GM19397 (cell line): ENCODE data around the gene ERC2.

Experiments
- ATAC-seq: cut with Tn5 transposase; IDR thresholded peaks from one replicate; pipeline ENCODE4 v1.9.1; 2021; ENCODE audit warnings: mild to moderate bottlenecking, moderate library complexity; ENCODE audit not compliant: unreplicated experiment

ERC2 gene

GRCh38 chr3:55779543-55779942, 688.7 kb downstream of the ERC2 start:
- ATAC-seq = no peak

GRCh38 chr3:55775366-55776154, 692.7 kb downstream of the ERC2 start:
- no peak for ATAC-seq

- ATAC-seq = no peak
These were observed 693.4 kb downstream of the ERC2 start for GRCh38 chr3:55774856-55775255.

- ATAC-seq = no peak
These were observed 696.8 kb downstream of the ERC2 start for GRCh38 chr3:55771503-55771902.

- ATAC-seq = no peak
These were observed 698.2 kb downstream of the ERC2 start for GRCh38 chr3:55770077-55770476.

- ATAC-seq = no peak
These were observed 701.5 kb downstream of the ERC2 start for GRCh38 chr3:55766753-55767152.

- ATAC-seq = no peak
These were observed 702.2 kb downstream of the ERC2 start for GRCh38 chr3:55765906-55766701.

GRCh38 chr3:55765398-55765797, 702.9 kb downstream of the ERC2 start:
- ATAC-seq = no peak

GRCh38 chr3:55756976-55757375, 711.3 kb downstream of the ERC2 start:
- ATAC-seq = no peak

- no peak for ATAC-seq
These were observed 712.6 kb downstream of the ERC2 start for GRCh38 chr3:55755516-55756205.

- no peak for ATAC-seq
These were observed 715.4 kb downstream of the ERC2 start for GRCh38 chr3:55752911-55753310.

- ATAC-seq = no peak
These were observed 716.5 kb downstream of the ERC2 start for GRCh38 chr3:55751730-55752129.

GRCh38 chr3:55750525-55750924, 717.7 kb downstream of the ERC2 start:
- ATAC-seq = no peak

GRCh38 chr3:55749036-55749435, 719.2 kb downstream of the ERC2 start:
- no peak for ATAC-seq

GRCh38 chr3:55746808-55747413, 721.4 kb downstream of the ERC2 start:
- ATAC-seq = no peak

- no peak for ATAC-seq
These were observed 725.5 kb downstream of the ERC2 start for GRCh38 chr3:55742832-55743136.

GRCh38 chr3:55742022-55742831, 726.0 kb downstream of the ERC2 start:
- ATAC-seq = no peak

- no peak for ATAC-seq
These were observed 731.1 kb downstream of the ERC2 start for GRCh38 chr3:55737186-55737585.

GRCh38 chr3:55735976-55736375, 732.3 kb downstream of the ERC2 start:
- no peak for ATAC-seq

GRCh38 chr3:55731741-55732140, 736.5 kb downstream of the ERC2 start:
- ATAC-seq = no peak

- ATAC-seq = no peak
These were observed 738.7 kb downstream of the ERC2 start for GRCh38 chr3:55729546-55729945.
